B cell (primary cell): ENCODE results near the gene POLRMT.

ENCODE experiments used
- EZH2 ChIP-seq: IDR thresholded peaks from 2 replicates; pipeline ENCODE4 v1.6.1; 2012; ENCODE audit warnings: borderline replicate concordance, low read depth, mild to moderate bottlenecking, moderate library complexity, low read length; ENCODE audit not compliant: insufficient read depth, poor library complexity, severe bottlenecking
- TF ChIP-seq, protein P1 (sequence below): fragments of 200-600 bp; IDR thresholded peaks from one replicate; pipeline ENCODE4 v1.8.0; 2022; ENCODE audit warnings: antibody characterized with exemption, mild to moderate bottlenecking

DNA sequence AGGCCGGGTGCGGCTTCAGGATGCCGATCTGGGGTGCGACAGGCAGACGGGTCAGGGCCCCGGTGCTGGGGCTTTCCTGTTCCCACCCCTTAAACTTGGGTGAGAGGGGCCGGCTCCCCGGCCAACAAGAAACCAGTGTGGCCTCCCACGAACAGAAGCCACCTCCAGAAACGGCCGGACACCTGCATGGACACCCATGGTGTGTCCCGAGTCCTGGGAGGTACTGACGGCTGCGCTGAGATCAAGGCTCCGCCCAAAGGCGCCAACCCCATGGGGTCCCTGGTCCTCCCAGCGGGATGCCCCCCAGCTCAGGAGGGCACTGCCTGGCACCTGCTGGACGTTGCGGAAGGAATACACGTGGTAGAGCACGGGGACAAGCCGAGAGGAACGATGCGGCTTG is 11.5 kb downstream of the POLRMT start:
- TF ChIP-seq, protein P1, sequence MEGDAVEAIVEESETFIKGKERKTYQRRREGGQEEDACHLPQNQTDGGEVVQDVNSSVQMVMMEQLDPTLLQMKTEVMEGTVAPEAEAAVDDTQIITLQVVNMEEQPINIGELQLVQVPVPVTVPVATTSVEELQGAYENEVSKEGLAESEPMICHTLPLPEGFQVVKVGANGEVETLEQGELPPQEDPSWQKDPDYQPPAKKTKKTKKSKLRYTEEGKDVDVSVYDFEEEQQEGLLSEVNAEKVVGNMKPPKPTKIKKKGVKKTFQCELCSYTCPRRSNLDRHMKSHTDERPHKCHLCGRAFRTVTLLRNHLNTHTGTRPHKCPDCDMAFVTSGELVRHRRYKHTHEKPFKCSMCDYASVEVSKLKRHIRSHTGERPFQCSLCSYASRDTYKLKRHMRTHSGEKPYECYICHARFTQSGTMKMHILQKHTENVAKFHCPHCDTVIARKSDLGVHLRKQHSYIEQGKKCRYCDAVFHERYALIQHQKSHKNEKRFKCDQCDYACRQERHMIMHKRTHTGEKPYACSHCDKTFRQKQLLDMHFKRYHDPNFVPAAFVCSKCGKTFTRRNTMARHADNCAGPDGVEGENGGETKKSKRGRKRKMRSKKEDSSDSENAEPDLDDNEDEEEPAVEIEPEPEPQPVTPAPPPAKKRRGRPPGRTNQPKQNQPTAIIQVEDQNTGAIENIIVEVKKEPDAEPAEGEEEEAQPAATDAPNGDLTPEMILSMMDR, result no peak
- TF ChIP-seq EZH2, result no peak
